Measurements from ENCODE around the gene PIP5KL1. TPM values are rescaled to one million over a fixed set of nuclear protein-coding genes. Genes with fewer than 3 reads are reported as not detected.

The PIP5KL1 gene
- polyA plus RNA-seq, 1 donor (not counting 4 experiments of a cell fraction or from before 2014, with no cell fraction given), result 4.4 TPM

DNA sequence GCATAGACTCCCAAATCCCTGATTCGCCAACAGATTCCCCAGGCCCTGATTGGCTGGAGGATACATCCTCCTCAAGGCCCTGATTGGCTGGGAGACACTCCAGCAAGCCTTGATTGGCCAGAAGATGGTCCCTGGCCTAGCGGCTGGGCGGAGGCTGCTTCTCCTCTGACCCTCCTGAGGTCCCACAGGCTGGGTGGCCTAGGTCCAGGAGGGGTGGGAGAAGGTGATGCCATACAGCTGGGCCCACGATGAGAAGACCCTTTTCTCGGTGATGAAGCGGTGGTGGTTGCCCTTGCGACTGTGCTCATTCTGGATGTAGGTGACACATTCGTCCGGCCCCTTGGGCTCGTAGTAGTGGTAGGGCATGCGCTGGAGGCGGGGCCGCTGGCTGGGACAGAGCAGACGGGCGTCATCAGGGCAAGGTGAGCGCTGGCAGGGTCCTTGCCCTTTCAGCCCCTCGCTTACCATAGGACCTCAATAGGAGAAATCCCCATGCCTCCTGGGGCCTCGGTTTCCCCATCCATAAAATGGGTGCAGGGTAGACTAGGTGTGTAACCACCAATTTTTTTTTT, 44.1 kb downstream of the PIP5KL1 start:
- Histone ChIP-seq H3K9me3 (ENCODE audit: control insufficient read depth, low read depth, low read length) (no peaks in the 10 kb centered on the region), H3K27ac (ENCODE audit: control insufficient read depth, insufficient read depth, low read length) (no peak overlapping the region), H2AFZ (ENCODE audit: control insufficient read depth, low read length) (no peak overlapping the region), H3K4me1 (ENCODE audit: control insufficient read depth, extremely low read depth, insufficient read depth, low read length) (no peaks in the 10 kb centered on the region), H3K4me3 (ENCODE audit: control insufficient read depth in 2 of 3, extremely low read depth in 1 of 3, insufficient read depth in 2 of 3, low read depth in 1 of 3, low read length in 3 of 3) (no peak overlapping the region), H3K9ac (ENCODE audit: control insufficient read depth, extremely low read depth, insufficient read depth, low read length) (no peak overlapping the region), H4K20me1 (ENCODE audit: control insufficient read depth, extremely low read depth, insufficient read depth, low read length) (no peaks in the 10 kb centered on the region), H3K36me3 (ENCODE audit: control insufficient read depth in 2 of 2, extremely low read depth in 1 of 2, insufficient read depth in 2 of 2, low read length in 2 of 2) (peaks cover 11 to 16% of the 10 kb centered on the region in 2 experiments), H3K27me3 (ENCODE audit: control insufficient read depth, extremely low read depth, insufficient read depth, low read length) (no peaks in the 10 kb centered on the region), H3K4me2 (ENCODE audit: control insufficient read depth, extremely low read depth, insufficient read depth, low read depth, low read length) (no peak overlapping the region), H3K9me1 (ENCODE audit: control insufficient read depth, extremely low read depth, insufficient read depth, low read length) (no peaks in the 10 kb centered on the region), H3K79me2 (ENCODE audit: control insufficient read depth, insufficient read depth, low read length) (no peaks in the 10 kb centered on the region)
- TF ChIP-seq, protein P1, sequence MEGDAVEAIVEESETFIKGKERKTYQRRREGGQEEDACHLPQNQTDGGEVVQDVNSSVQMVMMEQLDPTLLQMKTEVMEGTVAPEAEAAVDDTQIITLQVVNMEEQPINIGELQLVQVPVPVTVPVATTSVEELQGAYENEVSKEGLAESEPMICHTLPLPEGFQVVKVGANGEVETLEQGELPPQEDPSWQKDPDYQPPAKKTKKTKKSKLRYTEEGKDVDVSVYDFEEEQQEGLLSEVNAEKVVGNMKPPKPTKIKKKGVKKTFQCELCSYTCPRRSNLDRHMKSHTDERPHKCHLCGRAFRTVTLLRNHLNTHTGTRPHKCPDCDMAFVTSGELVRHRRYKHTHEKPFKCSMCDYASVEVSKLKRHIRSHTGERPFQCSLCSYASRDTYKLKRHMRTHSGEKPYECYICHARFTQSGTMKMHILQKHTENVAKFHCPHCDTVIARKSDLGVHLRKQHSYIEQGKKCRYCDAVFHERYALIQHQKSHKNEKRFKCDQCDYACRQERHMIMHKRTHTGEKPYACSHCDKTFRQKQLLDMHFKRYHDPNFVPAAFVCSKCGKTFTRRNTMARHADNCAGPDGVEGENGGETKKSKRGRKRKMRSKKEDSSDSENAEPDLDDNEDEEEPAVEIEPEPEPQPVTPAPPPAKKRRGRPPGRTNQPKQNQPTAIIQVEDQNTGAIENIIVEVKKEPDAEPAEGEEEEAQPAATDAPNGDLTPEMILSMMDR (optimal IDR thresholded peaks at IDR 0.05 in 1 of 3, IDR thresholded peaks at IDR 0.05 in 1 of 3, conservative IDR thresholded peaks at IDR 0.05 in 1 of 3; ENCODE audit: extremely low read depth in 1 of 3, insufficient read depth in 2 of 3, low read length in 3 of 3), result no peak
- no peak for TF ChIP-seq EZH2 (IDR thresholded peaks at IDR 0.05; ENCODE audit: low read length)
- no peak for DNase-seq (ENCODE audit: low read depth, low spot score)
- no peak for FAIRE-seq
- dilution Hi-C loops (cut with MboI; ENCODE audit: extremely low pct_ligation_motif_present, low sequenced_read_pairs), result no loop called here

DNA sequence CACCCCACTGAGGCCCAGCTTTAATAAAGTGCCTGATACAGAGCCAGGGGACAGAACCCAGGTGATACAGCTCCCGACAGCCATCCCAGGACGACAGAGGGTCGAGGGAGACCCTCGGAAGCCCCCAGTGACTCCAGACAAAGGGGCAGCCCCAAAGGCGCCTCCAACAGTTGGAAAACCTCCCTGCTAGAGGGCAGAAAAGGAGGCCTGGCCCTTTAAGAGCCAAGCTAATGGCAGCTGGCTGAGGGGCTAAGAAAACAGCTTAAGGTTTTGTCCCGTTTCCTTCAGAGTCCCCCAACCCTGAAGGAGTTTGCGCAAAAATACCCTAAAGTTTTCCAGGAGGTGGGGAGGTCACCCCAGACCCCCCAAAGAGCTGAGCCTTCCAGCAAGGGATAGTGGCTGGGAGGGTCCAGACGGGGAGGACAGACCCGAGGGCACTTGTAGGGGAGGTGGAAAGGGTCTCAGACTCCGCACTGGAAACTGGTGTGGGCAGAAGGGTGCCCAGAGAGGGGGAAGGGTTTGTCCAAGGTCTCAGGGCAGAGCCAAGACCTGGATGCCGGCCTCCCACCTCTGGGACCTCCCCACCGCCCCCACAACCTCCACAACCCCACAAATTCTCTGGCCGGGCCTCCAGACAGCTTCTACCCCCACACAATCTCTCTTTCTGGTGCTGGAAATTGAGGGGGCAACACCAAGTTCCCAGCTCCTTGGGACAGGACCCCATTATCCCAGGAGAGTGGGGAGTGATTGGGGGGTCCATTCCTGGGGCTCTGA, 44.9 kb downstream of the PIP5KL1 start:
- TF ChIP-seq, protein P1 (optimal IDR thresholded peaks at IDR 0.05 in 1 of 3, IDR thresholded peaks at IDR 0.05 in 1 of 3, conservative IDR thresholded peaks at IDR 0.05 in 1 of 3; ENCODE audit: extremely low read depth in 1 of 3, insufficient read depth in 2 of 3, low read length in 3 of 3), result no peak
- no peak for TF ChIP-seq EZH2 (IDR thresholded peaks at IDR 0.05; ENCODE audit: low read length)
- H3K36me3 ChIP-seq (ENCODE audit: control insufficient read depth in 2 of 2, extremely low read depth in 1 of 2, insufficient read depth in 2 of 2, low read length in 2 of 2), result peaks cover 11 to 16% of the 10 kb centered on the region in 2 experiments
- H3K9me1 ChIP-seq (ENCODE audit: control insufficient read depth, extremely low read depth, insufficient read depth, low read length), result no peaks in the 10 kb centered on the region
- no peak overlapping the region for H2AFZ ChIP-seq (ENCODE audit: control insufficient read depth, low read length)
- H3K79me2 ChIP-seq (ENCODE audit: control insufficient read depth, insufficient read depth, low read length), result no peaks in the 10 kb centered on the region
- H4K20me1 ChIP-seq (ENCODE audit: control insufficient read depth, extremely low read depth, insufficient read depth, low read length), result no peaks in the 10 kb centered on the region
- FAIRE-seq (no peak), DNase-seq (ENCODE audit: low read depth, low spot score) (no peak)
- no peak overlapping the region for H3K4me2 ChIP-seq (ENCODE audit: control insufficient read depth, extremely low read depth, insufficient read depth, low read depth, low read length)
- no peak overlapping the region for H3K9ac ChIP-seq (ENCODE audit: control insufficient read depth, extremely low read depth, insufficient read depth, low read length)
- no peaks in the 10 kb centered on the region for H3K4me1 ChIP-seq (ENCODE audit: control insufficient read depth, extremely low read depth, insufficient read depth, low read length)
- dilution Hi-C loops (cut with MboI; ENCODE audit: extremely low pct_ligation_motif_present, low sequenced_read_pairs), result no loop called here
- H3K4me3 ChIP-seq (ENCODE audit: control insufficient read depth in 2 of 3, extremely low read depth in 1 of 3, insufficient read depth in 2 of 3, low read depth in 1 of 3, low read length in 3 of 3), result no peak overlapping the region
- no peak overlapping the region for H3K27ac ChIP-seq (ENCODE audit: control insufficient read depth, insufficient read depth, low read length)
- no peaks in the 10 kb centered on the region for H3K9me3 ChIP-seq (ENCODE audit: control insufficient read depth, low read depth, low read length)
- no peaks in the 10 kb centered on the region for H3K27me3 ChIP-seq (ENCODE audit: control insufficient read depth, extremely low read depth, insufficient read depth, low read length)

All from keratinocyte (primary cell).